ENCODE measurements around the gene MAGI1. TPM values are rescaled to one million over a fixed set of nuclear protein-coding genes. Genes with fewer than 3 reads are reported as not detected.

The MAGI1 gene
- total RNA-seq, 2 donors from 2014 or later: 38.6 to 45.1 TPM

DNA sequence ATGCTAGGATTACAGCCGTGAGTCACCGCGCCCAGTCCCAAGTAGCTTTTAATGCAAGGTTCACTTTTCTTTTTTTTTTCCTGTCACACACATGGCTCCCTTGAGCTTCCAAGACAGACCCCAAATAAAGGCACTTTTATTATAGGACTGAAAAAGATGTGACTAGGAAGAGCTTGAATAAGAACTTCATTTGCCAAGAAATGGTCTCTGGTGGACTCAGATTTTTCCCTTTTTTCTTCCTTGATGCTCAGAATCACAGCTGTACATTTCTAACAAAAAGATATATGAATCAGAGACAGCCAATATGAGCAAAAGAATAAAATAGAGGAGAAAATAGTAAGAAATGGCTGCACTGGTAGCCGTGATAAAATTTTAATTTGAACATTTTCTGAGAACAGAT is 337.2 kb downstream of the MAGI1 start:
- peaks cover 2% of the 10 kb centered on the region for H3K9me3 Mint-ChIP-seq
- no peaks in the 10 kb centered on the region for H3K4me1 Mint-ChIP-seq
- no peaks in the 10 kb centered on the region for H3K27me3 ChIP-seq (ENCODE audit: control insufficient read depth, insufficient read depth, low read length, poor library complexity, severe bottlenecking)
- no peak overlapping the region for H3K4me3 ChIP-seq (ENCODE audit: low read length)
- H3K27ac Mint-ChIP-seq: no peak overlapping the region
- no peak overlapping the region for H3K27ac ChIP-seq (ENCODE audit: low read depth, low read length)
- peaks cover 3% of the 10 kb centered on the region for H3K36me3 Mint-ChIP-seq (ENCODE audit: low read depth)
- no peak overlapping the region for H3K4me3 Mint-ChIP-seq
- WGBS, 2 experiments (ENCODE audit: insufficient coverage in 1 of 2, insufficient read length in 1 of 2): 86 to 92% methylated on average over 1 to 4 of the region's 4 CpGs
- no peaks in the 10 kb centered on the region for H3K36me3 ChIP-seq (ENCODE audit: control insufficient read depth, insufficient read depth, low read length)
- no peaks in the 10 kb centered on the region for H3K9me3 ChIP-seq (ENCODE audit: control insufficient read depth, low read length)
- TF ChIP-seq, protein P1, sequence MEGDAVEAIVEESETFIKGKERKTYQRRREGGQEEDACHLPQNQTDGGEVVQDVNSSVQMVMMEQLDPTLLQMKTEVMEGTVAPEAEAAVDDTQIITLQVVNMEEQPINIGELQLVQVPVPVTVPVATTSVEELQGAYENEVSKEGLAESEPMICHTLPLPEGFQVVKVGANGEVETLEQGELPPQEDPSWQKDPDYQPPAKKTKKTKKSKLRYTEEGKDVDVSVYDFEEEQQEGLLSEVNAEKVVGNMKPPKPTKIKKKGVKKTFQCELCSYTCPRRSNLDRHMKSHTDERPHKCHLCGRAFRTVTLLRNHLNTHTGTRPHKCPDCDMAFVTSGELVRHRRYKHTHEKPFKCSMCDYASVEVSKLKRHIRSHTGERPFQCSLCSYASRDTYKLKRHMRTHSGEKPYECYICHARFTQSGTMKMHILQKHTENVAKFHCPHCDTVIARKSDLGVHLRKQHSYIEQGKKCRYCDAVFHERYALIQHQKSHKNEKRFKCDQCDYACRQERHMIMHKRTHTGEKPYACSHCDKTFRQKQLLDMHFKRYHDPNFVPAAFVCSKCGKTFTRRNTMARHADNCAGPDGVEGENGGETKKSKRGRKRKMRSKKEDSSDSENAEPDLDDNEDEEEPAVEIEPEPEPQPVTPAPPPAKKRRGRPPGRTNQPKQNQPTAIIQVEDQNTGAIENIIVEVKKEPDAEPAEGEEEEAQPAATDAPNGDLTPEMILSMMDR (conservative IDR thresholded peaks at IDR 0.05): no peak
- no peak overlapping the region for H3K9ac ChIP-seq (ENCODE audit: extremely low read depth, low read length, poor library complexity, severe bottlenecking)
- H3K27me3 Mint-ChIP-seq (ENCODE audit: insufficient read depth): no peaks in the 10 kb centered on the region
- no peak for DNase-seq
- no peaks in the 10 kb centered on the region for H3K4me1 ChIP-seq (ENCODE audit: control insufficient read depth, insufficient read depth, low read length)

DNA sequence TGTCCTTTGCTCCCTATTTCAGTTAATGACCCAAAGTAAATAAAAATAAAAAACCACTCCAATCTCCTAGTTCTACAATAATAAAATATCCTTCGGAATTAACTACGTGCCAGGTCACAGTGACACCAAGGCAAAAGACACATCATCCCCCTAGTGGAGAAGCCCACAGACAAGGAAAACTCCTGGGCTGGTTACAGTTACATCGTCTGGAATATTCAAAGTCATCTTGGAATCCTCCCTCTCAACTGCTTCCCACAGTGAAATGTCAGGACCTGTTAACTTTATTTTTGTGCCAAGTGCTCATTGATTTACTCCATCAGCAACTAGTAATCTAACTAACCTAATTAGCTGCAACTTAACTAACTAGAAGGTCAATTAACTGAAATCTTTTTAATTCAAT is 349.3 kb downstream of the MAGI1 start:
- Mint-ChIP-seq H3K27ac (no peak overlapping the region), H3K36me3 (ENCODE audit: low read depth) (no peaks in the 10 kb centered on the region), H3K27me3 (ENCODE audit: insufficient read depth) (no peaks in the 10 kb centered on the region), H3K4me3 (no peak overlapping the region), H3K9me3 (no peaks in the 10 kb centered on the region), H3K4me1 (peaks cover 9% of the 10 kb centered on the region)
- H3K4me1 ChIP-seq (ENCODE audit: control insufficient read depth, insufficient read depth, low read length): peaks cover 4% of the 10 kb centered on the region
- H3K27me3 ChIP-seq (ENCODE audit: control insufficient read depth, insufficient read depth, low read length, poor library complexity, severe bottlenecking): no peaks in the 10 kb centered on the region
- H3K9ac ChIP-seq (ENCODE audit: extremely low read depth, low read length, poor library complexity, severe bottlenecking): no peak overlapping the region
- TF ChIP-seq, protein P1 (conservative IDR thresholded peaks at IDR 0.05): peak; percentile 62
- H3K27ac ChIP-seq (ENCODE audit: low read depth, low read length): no peak overlapping the region
- WGBS, 2 experiments (ENCODE audit: insufficient coverage in 1 of 2, insufficient read length in 1 of 2): 79 to 89% methylated on average over 3 of the region's 3 CpGs
- DNase-seq: no peak
- no peak overlapping the region for H3K4me3 ChIP-seq (ENCODE audit: low read length)
- H3K36me3 ChIP-seq (ENCODE audit: control insufficient read depth, insufficient read depth, low read length): no peaks in the 10 kb centered on the region
- H3K9me3 ChIP-seq (ENCODE audit: control insufficient read depth, low read length): no peaks in the 10 kb centered on the region

DNA sequence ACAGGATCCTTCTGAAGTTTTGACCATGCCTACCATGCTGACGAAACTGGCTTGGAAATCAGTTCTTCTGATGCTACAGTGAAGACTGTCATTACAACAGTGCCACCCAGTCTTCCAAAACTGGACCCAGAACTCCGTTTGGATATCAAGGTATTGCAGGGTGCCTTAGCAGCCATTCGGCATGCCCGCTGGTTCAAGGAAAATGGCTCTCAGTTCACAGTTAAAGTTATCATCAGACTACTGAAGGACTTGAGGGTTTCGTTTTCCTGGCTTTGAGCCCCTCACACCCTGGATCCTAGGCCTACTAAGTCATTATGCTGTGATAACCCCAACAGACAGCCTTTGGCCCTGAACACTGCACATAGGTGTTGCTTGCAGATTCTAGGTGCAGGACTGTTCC is 351.0 kb downstream of the MAGI1 start:
- no peaks in the 10 kb centered on the region for H3K9me3 Mint-ChIP-seq
- TF ChIP-seq, protein P1 (conservative IDR thresholded peaks at IDR 0.05): no peak
- Histone ChIP-seq H3K4me1 (ENCODE audit: control insufficient read depth, insufficient read depth, low read length) (peaks cover 4% of the 10 kb centered on the region), H3K9me3 (ENCODE audit: control insufficient read depth, low read length) (no peaks in the 10 kb centered on the region), H3K27ac (ENCODE audit: low read depth, low read length) (no peak overlapping the region), H3K36me3 (ENCODE audit: control insufficient read depth, insufficient read depth, low read length) (no peaks in the 10 kb centered on the region), H3K9ac (ENCODE audit: extremely low read depth, low read length, poor library complexity, severe bottlenecking) (no peak overlapping the region), H3K4me3 (ENCODE audit: low read length) (no peak overlapping the region), H3K27me3 (ENCODE audit: control insufficient read depth, insufficient read depth, low read length, poor library complexity, severe bottlenecking) (no peaks in the 10 kb centered on the region)
- no peak for DNase-seq
- no peak overlapping the region for H3K4me3 Mint-ChIP-seq
- no peaks in the 10 kb centered on the region for H3K36me3 Mint-ChIP-seq (ENCODE audit: low read depth)
- WGBS, 2 experiments (ENCODE audit: insufficient coverage in 1 of 2, insufficient read length in 1 of 2): 93 to 98% methylated on average over 5 of the region's 5 CpGs
- H3K4me1 Mint-ChIP-seq: peaks cover 5% of the 10 kb centered on the region
- H3K27ac Mint-ChIP-seq: no peak overlapping the region
- no peaks in the 10 kb centered on the region for H3K27me3 Mint-ChIP-seq (ENCODE audit: insufficient read depth)
